ENCODE data around the gene MMP11. TPM values are rescaled to one million over a fixed set of nuclear protein-coding genes. Genes with fewer than 3 reads are reported as not detected.
A peak's percentile ranks its signal among the peaks of the same experiment; 100 is the strongest.

Gene MMP11
- total RNA-seq, 3 donors from 2014 or later, result 2.0 to 6.3 (median 4.0) TPM

GRCh38 chr22:23751441-23751996 lies 21.1 kb upstream of the MMP11 start:
- peaks cover 11% of the 10 kb centered on the region for H3K4me1 ChIP-seq (ENCODE audit: low read depth)
- no peaks in the 10 kb centered on the region for H3K36me3 ChIP-seq (ENCODE audit: low read depth)
- peak; percentile 41 for ATAC-seq
- peak; percentile 62 to 69 (median 62) for DNase-seq
- TF ChIP-seq CTCF (IDR thresholded peaks at IDR 0.05), result no peak
- no peaks in the 10 kb centered on the region for H3K9me3 ChIP-seq
- intact Hi-C loops (cut with DNase I, micrococcal nuclease), result no loop called here
- peak overlapping the region; percentile 46 for H3K4me3 ChIP-seq

- Histone ChIP-seq H3K36me3 (ENCODE audit: low read depth) (no peaks in the 10 kb centered on the region), H3K4me1 (ENCODE audit: low read depth) (peaks cover 11% of the 10 kb centered on the region), H3K9me3 (no peaks in the 10 kb centered on the region), H3K4me3 (no peak overlapping the region)
- no peak for TF ChIP-seq CTCF (IDR thresholded peaks at IDR 0.05)
- ATAC-seq (peak; percentile 4), DNase-seq (peak in 1 of 3 donors; percentile 73)
- intact Hi-C loops (cut with DNase I, micrococcal nuclease), result no loop called here
Measured at GRCh38 chr22:23752090-23752691, 20.5 kb upstream of the MMP11 start.

GRCh38 chr22:23752750-23753149 lies 19.9 kb upstream of the MMP11 start:
- DNase-seq (no peak), ATAC-seq (no peak)
- no peak for TF ChIP-seq CTCF (IDR thresholded peaks at IDR 0.05)
- H3K4me1 ChIP-seq (ENCODE audit: low read depth), result peaks cover 11% of the 10 kb centered on the region
- H3K36me3 ChIP-seq (ENCODE audit: low read depth), result no peaks in the 10 kb centered on the region
- H3K4me3 ChIP-seq, result no peak overlapping the region
- H3K9me3 ChIP-seq, result no peaks in the 10 kb centered on the region
- intact Hi-C loops (cut with DNase I, micrococcal nuclease), result no loop called here

DNA sequence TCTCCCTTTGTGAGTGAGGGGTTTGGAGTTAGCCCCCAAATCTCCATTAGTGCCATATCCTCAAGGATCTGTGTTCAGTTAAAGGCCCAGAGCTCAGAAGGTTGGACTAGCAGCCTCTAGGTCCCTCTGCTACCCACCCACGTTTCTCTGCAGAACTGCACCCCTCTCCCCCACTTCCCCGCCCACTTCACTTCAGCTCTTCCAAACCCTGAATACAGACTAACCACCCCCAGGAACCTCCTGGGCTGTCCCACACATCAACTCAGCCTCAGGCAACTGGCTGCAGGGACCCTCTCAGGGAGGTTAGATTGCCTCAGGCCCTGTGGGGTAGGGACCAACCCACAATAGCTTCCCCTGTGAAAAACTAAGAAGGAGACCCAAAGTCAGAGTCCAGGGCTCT lies 19.3 kb upstream of the MMP11 start:
- no peak for DNase-seq
- Histone ChIP-seq H3K4me1 (ENCODE audit: low read depth) (peaks cover 11% of the 10 kb centered on the region), H3K36me3 (ENCODE audit: low read depth) (no peaks in the 10 kb centered on the region), H3K9me3 (no peaks in the 10 kb centered on the region), H3K4me3 (no peak overlapping the region)
- ATAC-seq, result no peak
- intact Hi-C loops (cut with DNase I, micrococcal nuclease), result no loop called here
- no peak for TF ChIP-seq CTCF (IDR thresholded peaks at IDR 0.05)

GRCh38 chr22:23754220-23754919 lies 18.3 kb upstream of the MMP11 start, which contains the start of gene VPREB3:
TSS of gene VPREB3 (minus strand) at chr22:23754425. CDS start at chr22:23754363, 62 bp downstream.
- DNase-seq (no peak), ATAC-seq (no peak)

More at GRCh38 chr22:23754220-23754919, 18.3 kb upstream of the MMP11 start, which contains the start of gene VPREB3:
- no peak within 1 kb of the TSS for H3K4me3 ChIP-seq
- H3K4me1 ChIP-seq (ENCODE audit: low read depth), result peaks cover 11% of the 10 kb centered on the region
- TF ChIP-seq CTCF (IDR thresholded peaks at IDR 0.05), result no peak
- intact Hi-C loops (cut with DNase I, micrococcal nuclease), result no loop called here
- H3K36me3 ChIP-seq (ENCODE audit: low read depth), result no peaks in the 10 kb centered on the region
- no peaks in the 10 kb centered on the region for H3K9me3 ChIP-seq
